ENCODE results near the gene BSDC1.

Gene BSDC1

GRCh38 chr1:32392325-32392724, 1.9 kb downstream of the BSDC1 start:
- TF ChIP-seq ZFX (IDR thresholded peaks at IDR 0.05; ENCODE audit: borderline replicate concordance) (no peak), CTCF (IDR thresholded peaks at IDR 0.05) (no peak)
- H3K27ac ChIP-seq, result no peak overlapping the region

GRCh38 chr1:32390904-32391870, 3.1 kb downstream of the BSDC1 start:
- no peak for TF ChIP-seq CTCF (IDR thresholded peaks at IDR 0.05)
- TF ChIP-seq ZFX (IDR thresholded peaks at IDR 0.05; ENCODE audit: borderline replicate concordance), result no peak
- H3K27ac ChIP-seq, result no peak overlapping the region

GRCh38 chr1:32388641-32389040, 5.6 kb downstream of the BSDC1 start:
- TF ChIP-seq CTCF (IDR thresholded peaks at IDR 0.05), result no peak
- TF ChIP-seq ZFX (IDR thresholded peaks at IDR 0.05; ENCODE audit: borderline replicate concordance), result no peak

GRCh38 chr1:32386676-32387392, 7.4 kb downstream of the BSDC1 start:
- H3K27ac ChIP-seq, result no peak overlapping the region
- TF ChIP-seq CTCF (IDR thresholded peaks at IDR 0.05) (no peak), ZFX (IDR thresholded peaks at IDR 0.05; ENCODE audit: borderline replicate concordance) (no peak)

More at GRCh38 chr1:32388641-32389040, 5.6 kb downstream of the BSDC1 start:
- no peak overlapping the region for H3K27ac ChIP-seq

GRCh38 chr1:32380057-32380456, 14.2 kb downstream of the BSDC1 start:
- no peak overlapping the region for H3K27ac ChIP-seq
- TF ChIP-seq ZFX (IDR thresholded peaks at IDR 0.05; ENCODE audit: borderline replicate concordance) (no peak), CTCF (IDR thresholded peaks at IDR 0.05) (no peak)

GRCh38 chr1:32377541-32378220, 16.6 kb downstream of the BSDC1 start:
- H3K27ac ChIP-seq, result no peak overlapping the region
- TF ChIP-seq CTCF (IDR thresholded peaks at IDR 0.05) (no peak), ZFX (IDR thresholded peaks at IDR 0.05; ENCODE audit: borderline replicate concordance) (no peak)

Measured in 22Rv1 (cell line).